ENCODE data around the gene FBXL16.

FBXL16 gene

DNA sequence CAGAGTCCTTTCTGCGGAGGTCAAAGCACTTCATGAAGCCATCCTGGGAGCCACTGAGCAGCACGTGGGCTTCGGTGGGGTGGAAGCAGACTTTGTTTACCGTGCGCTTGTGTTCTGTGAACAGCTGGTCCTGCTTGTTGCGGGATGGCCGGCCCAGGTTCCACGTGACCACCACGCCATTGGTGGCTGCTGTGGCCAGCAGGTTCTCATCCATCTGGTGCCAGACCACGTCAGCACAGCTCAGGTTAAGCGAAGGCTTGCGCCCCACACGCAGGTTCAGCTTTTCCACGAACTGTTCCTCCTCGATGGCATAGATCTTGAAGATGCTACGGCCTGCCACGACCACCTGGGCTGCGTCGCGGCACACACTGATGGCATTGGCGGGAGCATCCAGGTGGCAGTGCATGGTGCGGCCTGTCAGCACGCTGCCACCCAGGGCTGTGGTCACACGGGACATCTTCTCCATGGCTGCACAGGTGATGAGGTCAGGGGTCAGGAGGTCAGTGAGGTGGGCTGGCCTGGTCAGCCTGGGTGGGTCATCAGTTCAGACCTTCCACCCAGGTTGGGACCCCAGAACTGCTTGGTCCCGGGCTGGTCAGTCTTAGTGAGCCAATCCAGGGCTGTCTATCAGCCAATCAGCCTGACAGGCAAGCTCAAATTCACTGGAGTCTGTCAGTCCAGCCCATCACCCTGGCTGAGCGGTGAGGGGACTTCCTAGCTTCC, 16.3 kb downstream of the FBXL16 start:
- H3K27ac ChIP-seq = peak overlapping the region; percentile 84
- ChIA-PET CTCF (interaction anchor here (0.7 kb wide), 1 partner anchor 11 kb away, joined by 3 read pairs; no protein-coding TSS in a partner anchor), POLR2A (ENCODE audit: low non-redundant PET) (interaction anchor here (0.5 to 1.2 kb wide), 2 partner anchors 22 to 99 kb away, joined by 3 read pairs; partner anchors contain the start of genes CHTF18 and RPUSD1)
- TF ChIP-seq CTCF (conservative IDR thresholded peaks at IDR 0.05; ENCODE audit: low read depth) = no peak
- DNase-seq (ENCODE audit: low spot score) = no peak

DNA sequence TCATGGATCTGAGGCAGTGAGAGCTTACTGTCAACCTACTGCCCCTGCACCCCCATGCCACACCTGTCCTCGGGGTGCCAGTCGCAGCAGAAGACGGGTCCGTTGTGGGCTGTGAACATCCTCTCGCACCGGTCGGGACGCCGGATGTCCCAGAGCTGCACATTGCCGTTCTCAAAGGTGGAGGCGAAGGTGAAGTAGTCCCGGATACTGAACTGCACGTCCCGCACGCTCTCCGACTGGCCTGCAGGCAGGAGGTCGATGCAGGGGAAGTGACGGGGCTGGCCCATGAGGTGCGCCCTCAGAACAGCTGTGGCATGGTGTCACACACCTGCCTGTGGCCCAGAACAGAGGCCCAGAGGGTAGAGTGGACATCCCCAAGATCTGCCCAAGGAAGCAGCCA, 18.1 kb downstream of the FBXL16 start:
- ChIA-PET POLR2A (ENCODE audit: low non-redundant PET) (no interaction called here), CTCF (interaction anchor here (0.6 to 1.1 kb wide), 2 partner anchors 14 to 20 kb away, joined by 3 read pairs; partner anchors contain the start of gene RHOT2)
- no peak for DNase-seq (ENCODE audit: low spot score)
- TF ChIP-seq CTCF (conservative IDR thresholded peaks at IDR 0.05; ENCODE audit: low read depth) = no peak
- H3K27ac ChIP-seq = peak overlapping the region; percentile 84

GRCh38 chr16:686459-687260, 18.9 kb downstream of the FBXL16 start:
- TF ChIP-seq CTCF (conservative IDR thresholded peaks at IDR 0.05; ENCODE audit: low read depth) = no peak
- CTCF ChIA-PET = interaction anchor here (0.5 to 1.1 kb wide), 3 partner anchors 11 to 19 kb away, joined by 3 read pairs; partner anchors contain the start of gene RHOT2
- H3K27ac ChIP-seq = peak overlapping the region; percentile 94
- no peak for DNase-seq (ENCODE audit: low spot score)
- POLR2A ChIA-PET (ENCODE audit: low non-redundant PET) = no interaction called here

DNA sequence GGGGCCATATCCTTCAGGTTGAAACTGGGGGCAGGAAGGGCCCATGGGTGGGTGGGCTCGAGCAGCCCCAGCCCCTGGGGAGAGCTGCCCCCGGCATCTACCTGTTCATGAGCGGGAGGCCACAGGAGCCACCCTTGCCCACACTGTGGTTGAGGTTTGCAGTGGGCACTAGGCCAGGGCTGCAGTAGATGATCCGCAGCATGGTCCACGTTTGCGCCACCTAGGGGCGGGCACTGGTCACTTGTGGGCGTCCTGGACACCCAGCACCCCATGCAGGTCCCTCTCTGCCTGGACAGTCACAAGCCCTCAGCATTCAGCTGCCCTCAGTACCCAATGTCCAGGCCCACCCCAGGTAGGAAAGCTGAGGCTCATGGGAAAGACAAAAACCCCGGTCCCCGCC, 19.6 kb downstream of the FBXL16 start:
- no peak for DNase-seq (ENCODE audit: low spot score)
- peak; percentile 61 for TF ChIP-seq CTCF (conservative IDR thresholded peaks at IDR 0.05; ENCODE audit: low read depth)
- H3K27ac ChIP-seq = peak overlapping the region; percentile 94
- CTCF ChIA-PET = interaction anchor here (0.5 to 0.7 kb wide), 2 partner anchors 12 to 14 kb away, joined by 3 read pairs; no protein-coding TSS in a partner anchor
- POLR2A ChIA-PET (ENCODE audit: low non-redundant PET) = no interaction called here

- ChIA-PET POLR2A (ENCODE audit: low non-redundant PET) (no interaction called here), CTCF (interaction anchor here (0.7 to 1.6 kb wide), 3 partner anchors 14 to 93 kb away, joined by 3 to 5 read pairs (median 3); partner anchors contain the start of gene METRN)
- no peak for TF ChIP-seq CTCF (conservative IDR thresholded peaks at IDR 0.05; ENCODE audit: low read depth)
- DNase-seq (ENCODE audit: low spot score) = no peak
- peak overlapping the region; percentile 94 for H3K27ac ChIP-seq
Observed at GRCh38 chr16:684961-685696, 20.5 kb downstream of the FBXL16 start.
